GM21529 (cell line): ENCODE measurements around the gene ULK4.
"Not testable (repeated sequence)": the region's sequence is repeated elsewhere in the genome, so short reads cannot be mapped to it uniquely, and the experiment has no call there.

Experiments
- ATAC-seq: cut with Tn5 transposase; IDR thresholded peaks from one replicate; pipeline ENCODE4 v1.9.1; 2021; ENCODE audit not compliant: unreplicated experiment

Gene ULK4

GRCh38 chr3:41453618-41454017 lies 508.3 kb downstream of the ULK4 start:
- not testable (repeated sequence) for ATAC-seq

- ATAC-seq = no peak
These were observed 511.3 kb downstream of the ULK4 start for GRCh38 chr3:41450416-41451231.

GRCh38 chr3:41448396-41448795 lies 513.5 kb downstream of the ULK4 start:
- ATAC-seq = no peak

DNA sequence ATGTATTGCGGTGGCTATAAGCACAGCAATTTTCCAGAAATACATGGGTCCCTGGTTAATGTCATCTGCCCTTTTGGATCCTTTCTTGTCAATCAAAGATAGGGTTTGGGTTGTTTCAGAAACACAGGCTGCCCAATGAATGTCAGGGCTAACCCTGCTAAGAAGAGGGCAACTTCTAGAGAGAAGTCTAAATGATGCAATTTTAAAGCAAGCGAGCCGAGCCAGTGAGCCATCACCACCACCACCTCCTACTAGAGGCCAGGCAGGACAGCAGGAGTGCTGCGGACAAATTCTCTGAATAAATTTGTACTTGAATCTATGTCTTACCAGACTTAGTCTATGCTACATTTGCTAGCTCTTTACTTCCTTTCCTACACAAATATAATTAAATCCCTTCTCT lies 514.2 kb downstream of the ULK4 start:
- ATAC-seq = no peak

DNA sequence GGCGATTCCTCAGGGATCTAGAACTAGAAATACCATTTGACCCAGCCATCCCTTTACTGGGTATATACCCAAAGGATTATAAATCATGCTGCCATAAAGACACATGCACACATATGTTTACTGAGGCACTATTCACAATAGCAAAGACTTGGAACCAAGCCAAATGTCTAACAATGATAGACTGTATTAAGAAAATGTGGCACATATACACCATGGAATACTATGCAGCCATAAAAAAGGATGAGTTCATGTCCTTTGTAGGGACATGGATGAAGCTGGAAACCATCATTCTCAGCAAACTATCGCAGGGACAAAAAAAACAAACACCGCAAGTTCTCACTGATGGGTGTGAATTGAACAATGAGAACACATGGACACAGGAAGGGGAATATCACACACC lies 515.6 kb downstream of the ULK4 start:
- not testable (repeated sequence) for ATAC-seq

GRCh38 chr3:41441568-41441967 lies 520.3 kb downstream of the ULK4 start:
- no peak for ATAC-seq

DNA sequence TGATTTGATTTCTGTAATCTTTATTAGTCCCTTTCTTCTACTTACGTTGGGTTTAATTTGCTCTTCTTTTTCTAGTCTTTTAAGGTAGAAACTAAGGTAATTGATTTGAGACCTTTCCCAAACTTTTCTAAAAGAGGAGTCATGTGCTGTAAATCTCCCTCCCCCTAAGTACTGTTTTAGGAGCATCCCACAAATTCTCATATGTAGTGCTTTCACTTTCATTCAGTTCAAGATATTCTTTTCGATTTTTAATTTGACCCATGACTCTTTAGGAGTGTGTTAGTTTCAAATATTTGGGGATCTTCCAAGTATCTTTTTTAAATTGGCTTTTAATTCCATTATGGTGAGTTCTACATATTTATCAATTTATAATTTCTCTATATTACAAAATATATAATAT lies 520.8 kb downstream of the ULK4 start:
- no peak for ATAC-seq

DNA sequence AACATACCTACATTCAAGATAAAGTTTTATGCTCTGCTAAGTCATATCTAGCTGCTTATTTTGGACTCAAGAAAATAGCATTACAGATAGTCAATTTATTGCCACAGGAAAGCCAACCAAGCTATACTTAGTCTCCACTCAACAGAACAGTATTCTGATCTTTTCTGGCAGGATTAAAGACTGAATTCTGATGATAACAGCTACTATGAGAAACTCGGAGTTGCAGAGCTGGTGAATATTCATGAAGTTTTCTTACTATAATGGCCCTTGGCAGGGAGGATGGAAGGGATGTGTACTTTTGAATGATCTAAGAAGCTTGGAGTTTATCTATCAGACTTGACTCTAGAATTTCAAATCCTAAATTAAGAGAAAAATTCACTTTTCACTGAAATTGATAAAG lies 524.9 kb downstream of the ULK4 start:
- no peak for ATAC-seq

DNA sequence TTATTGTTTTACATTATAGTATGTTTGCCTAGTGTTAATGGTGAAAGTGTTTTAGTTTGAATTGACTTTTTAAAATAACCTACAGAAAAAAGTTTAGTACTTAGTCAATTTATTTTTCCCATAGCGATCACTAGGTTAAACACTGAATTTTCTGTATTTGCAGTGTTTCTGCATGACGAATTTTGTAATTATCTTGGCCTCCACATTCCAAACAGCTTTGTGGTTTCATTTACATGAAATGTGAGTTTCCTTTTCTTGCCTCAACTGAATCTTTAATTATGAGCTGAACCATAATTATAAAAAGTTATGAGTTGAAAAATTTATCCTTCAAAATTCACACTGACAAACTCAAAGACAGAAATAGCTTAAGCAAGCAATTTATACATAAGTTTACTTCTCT lies 527.1 kb downstream of the ULK4 start:
- ATAC-seq = no peak

DNA sequence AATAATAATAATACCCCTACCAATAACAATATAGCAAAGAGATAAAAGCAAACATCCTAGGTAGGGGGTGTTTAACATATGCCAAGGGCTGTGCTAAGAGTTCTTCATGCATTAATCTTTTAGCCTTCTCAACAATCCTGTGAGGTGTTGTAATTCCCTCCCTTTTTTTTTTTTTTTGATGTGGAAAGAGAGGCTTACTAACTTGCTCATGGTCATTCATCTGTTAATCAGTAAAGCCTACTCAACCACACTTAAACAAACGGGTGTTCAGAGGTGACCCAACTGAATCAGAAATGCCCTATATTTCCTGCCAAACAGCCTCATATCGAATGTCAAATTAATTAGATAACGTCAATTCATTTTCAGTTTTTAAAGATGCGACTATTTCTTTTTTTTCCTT lies 530.5 kb downstream of the ULK4 start:
- no peak for ATAC-seq

GRCh38 chr3:41430886-41431285 lies 531.0 kb downstream of the ULK4 start:
- no peak for ATAC-seq

GRCh38 chr3:41430391-41430790 lies 531.5 kb downstream of the ULK4 start:
- no peak for ATAC-seq

GRCh38 chr3:41426485-41426884 lies 535.4 kb downstream of the ULK4 start:
- ATAC-seq = no peak

GRCh38 chr3:41424543-41425300 lies 537.2 kb downstream of the ULK4 start:
- ATAC-seq = no peak

DNA sequence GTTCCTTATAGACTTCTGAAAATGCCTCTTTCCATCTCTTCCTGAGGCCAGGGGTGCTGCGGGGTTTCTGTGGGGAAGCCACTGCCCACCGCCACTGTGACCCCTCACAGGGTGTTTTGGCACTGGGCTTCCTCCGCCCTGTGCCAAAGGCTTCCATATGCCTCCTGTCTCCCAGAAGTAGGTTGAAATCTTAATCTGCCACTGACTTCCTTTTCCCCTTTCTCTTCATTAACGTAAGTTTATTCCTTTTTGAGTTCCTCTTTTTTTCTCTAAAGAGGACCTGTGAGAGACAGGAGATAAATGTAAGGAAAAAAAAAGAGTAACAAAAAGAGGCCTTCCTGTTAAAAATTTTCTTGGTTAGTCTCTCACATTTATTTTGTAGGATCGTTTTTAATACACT lies 542.1 kb downstream of the ULK4 start:
- ATAC-seq = no peak

- ATAC-seq = no peak
These were observed 542.8 kb downstream of the ULK4 start for GRCh38 chr3:41418961-41419691.

GRCh38 chr3:41417574-41417973 lies 544.3 kb downstream of the ULK4 start:
- ATAC-seq = no peak

DNA sequence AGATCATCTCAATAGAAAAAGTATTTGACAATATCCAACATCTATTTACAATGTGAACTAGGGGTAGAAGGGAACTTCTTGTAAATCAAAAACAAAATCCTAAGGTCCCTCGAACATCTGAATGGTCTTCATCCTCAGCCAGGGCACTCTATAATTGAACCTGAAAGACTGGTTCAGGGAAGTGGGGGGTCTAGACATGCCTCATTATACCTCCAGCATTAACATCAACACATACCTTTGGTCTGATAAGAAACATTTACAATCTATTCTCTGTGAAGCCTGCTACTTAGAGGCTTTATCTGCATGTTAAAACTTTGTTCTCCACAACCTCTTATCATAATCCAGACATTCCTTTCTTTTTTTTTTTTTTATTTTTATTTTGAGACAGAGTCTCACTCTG lies 550.8 kb downstream of the ULK4 start:
- ATAC-seq = no peak

GRCh38 chr3:41405466-41405865 lies 556.4 kb downstream of the ULK4 start:
- ATAC-seq = no peak

DNA sequence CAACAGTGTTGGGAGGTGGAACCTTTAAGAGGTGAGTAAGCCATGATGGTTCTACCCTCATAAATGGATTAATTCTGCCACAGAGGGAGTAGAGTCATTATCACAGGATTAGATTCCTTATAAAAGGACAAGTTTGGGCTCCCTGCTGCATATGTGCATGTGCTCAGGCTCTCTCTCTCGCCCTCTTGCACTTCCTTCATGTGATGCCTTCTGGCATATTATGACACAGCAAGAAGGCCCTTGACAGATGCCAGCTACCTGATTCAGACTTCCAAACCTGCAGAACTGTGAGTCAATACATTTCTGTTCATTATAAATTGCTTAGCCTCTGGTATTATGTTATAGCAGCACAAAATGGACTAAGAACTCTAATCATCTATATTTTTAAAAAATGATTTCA lies 557.3 kb downstream of the ULK4 start:
- ATAC-seq = no peak

- no peak for ATAC-seq
These were observed 567.0 kb downstream of the ULK4 start for GRCh38 chr3:41394896-41395295.
